ENCODE results near the gene CD2BP2. TPM values are rescaled to one million over a fixed set of nuclear protein-coding genes. Genes with fewer than 3 reads are reported as not detected.

The CD2BP2 gene
- total and polyA plus RNA-seq, 12 donors = 27.5 to 95.8 (median 73.0) TPM

DNA sequence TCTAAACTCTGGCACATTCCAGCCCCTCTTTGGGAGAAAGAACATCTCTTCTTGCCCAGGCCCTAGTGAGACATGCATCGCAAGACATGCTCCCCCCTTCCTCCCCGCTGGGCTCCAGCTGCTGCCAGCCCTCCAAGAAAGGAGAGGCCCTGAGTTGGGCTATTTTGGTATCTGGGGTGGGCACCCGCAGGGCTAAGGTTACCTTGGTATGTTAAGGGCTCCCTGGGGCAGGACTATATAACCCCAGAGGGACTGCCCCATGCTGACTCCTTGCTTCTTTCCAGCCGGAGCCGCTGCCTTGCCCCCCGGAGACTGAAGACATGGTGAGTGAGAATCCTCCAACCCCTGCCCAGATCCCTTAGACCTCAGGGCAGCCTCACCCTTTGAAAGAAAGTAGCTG lies 19.4 kb upstream of the CD2BP2 start, which contains the start of gene MYL11:
MYL11 (plus strand) TSS at position 265 of the 400 bp plus-strand sequence; CDS start at position 321, 56 bp downstream.
- Histone ChIP-seq H3K4me3 (no peak within 1 kb of the TSS), H3K4me1 (replicated peaks in 1 of 2) (peaks cover 16 to 21% of the 10 kb centered on the region in 2 donors), H3K27ac (no peak within 1 kb of the TSS), H3K36me3 (replicated peaks in 1 of 2) (no peaks in the 10 kb centered on the region), H3K9me3 (replicated peaks in 1 of 3) (no peaks in the 10 kb centered on the region), H3K27me3 (no peaks in the 10 kb centered on the region)
- DNase-seq = no peak
- 81 to 100% (median 88%) methylated on average over 6 of the region's 6 CpGs for WGBS, 4 donors
- TF ChIP-seq POLR2A (IDR thresholded peaks at IDR 0.05) = no peak
- TF ChIP-seq, protein P1, sequence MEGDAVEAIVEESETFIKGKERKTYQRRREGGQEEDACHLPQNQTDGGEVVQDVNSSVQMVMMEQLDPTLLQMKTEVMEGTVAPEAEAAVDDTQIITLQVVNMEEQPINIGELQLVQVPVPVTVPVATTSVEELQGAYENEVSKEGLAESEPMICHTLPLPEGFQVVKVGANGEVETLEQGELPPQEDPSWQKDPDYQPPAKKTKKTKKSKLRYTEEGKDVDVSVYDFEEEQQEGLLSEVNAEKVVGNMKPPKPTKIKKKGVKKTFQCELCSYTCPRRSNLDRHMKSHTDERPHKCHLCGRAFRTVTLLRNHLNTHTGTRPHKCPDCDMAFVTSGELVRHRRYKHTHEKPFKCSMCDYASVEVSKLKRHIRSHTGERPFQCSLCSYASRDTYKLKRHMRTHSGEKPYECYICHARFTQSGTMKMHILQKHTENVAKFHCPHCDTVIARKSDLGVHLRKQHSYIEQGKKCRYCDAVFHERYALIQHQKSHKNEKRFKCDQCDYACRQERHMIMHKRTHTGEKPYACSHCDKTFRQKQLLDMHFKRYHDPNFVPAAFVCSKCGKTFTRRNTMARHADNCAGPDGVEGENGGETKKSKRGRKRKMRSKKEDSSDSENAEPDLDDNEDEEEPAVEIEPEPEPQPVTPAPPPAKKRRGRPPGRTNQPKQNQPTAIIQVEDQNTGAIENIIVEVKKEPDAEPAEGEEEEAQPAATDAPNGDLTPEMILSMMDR (IDR thresholded peaks at IDR 0.05) = no peak
- intact Hi-C loops (cut with DNase I) = no loop called here

DNA sequence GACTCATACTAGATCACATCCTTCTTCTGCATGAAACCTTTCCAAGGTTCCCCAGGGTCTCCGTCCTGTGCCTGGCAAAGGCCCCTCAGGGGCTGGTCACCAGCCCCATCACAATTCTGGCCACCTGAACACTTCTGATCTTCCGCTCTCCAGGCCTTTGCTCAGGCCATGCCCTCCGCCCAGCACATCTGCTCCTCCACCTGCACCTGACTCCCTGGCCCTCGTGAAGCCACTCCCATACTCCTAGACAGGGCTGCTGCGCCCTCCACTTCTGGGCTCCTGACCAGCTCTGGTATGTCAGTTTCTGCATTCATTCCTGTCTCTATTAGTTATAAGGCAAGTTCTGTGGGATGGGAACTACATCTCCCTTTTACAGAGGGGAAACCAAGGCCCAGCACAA lies 17.6 kb upstream of the CD2BP2 start:
- H3K4me1 ChIP-seq (replicated peaks in 1 of 2) = peaks cover 24% of the 10 kb centered on the region in 2 donors
- TF ChIP-seq POLR2A (IDR thresholded peaks at IDR 0.05) = no peak
- TF ChIP-seq, protein P1 (IDR thresholded peaks at IDR 0.05) = no peak
- intact Hi-C loops (cut with DNase I) = no loop called here
- WGBS, 4 donors = 88 to 98% (median 92%) methylated on average over 5 of the region's 5 CpGs
- H3K27ac ChIP-seq = no peak overlapping the region
- no peaks in the 10 kb centered on the region for H3K36me3 ChIP-seq (replicated peaks in 1 of 2)
- DNase-seq = no peak
- no peak overlapping the region for H3K4me3 ChIP-seq
- no peaks in the 10 kb centered on the region for H3K27me3 ChIP-seq
- no peaks in the 10 kb centered on the region for H3K9me3 ChIP-seq (replicated peaks in 1 of 3)

- peaks cover 23 to 24% of the 10 kb centered on the region in 2 donors for H3K4me1 ChIP-seq (replicated peaks in 1 of 2)
- intact Hi-C loops (cut with DNase I) = no loop called here
- H3K27ac ChIP-seq = no peak overlapping the region
- H3K4me3 ChIP-seq = no peak overlapping the region
- 73 to 81% (median 75%) methylated on average over 6 of the region's 6 CpGs for WGBS, 4 donors
- no peaks in the 10 kb centered on the region for H3K36me3 ChIP-seq (replicated peaks in 1 of 2)
- H3K27me3 ChIP-seq = no peaks in the 10 kb centered on the region
- no peaks in the 10 kb centered on the region for H3K9me3 ChIP-seq (replicated peaks in 1 of 3)
- TF ChIP-seq, protein P1 (IDR thresholded peaks at IDR 0.05) = no peak
- TF ChIP-seq POLR2A (IDR thresholded peaks at IDR 0.05) = no peak
- DNase-seq = peak in 1 of 7 donors; percentile 63
These were observed 17.1 kb upstream of the CD2BP2 start for GRCh38 chr16:30372038-30372712.

GRCh38 chr16:30371248-30371816 lies 16.2 kb upstream of the CD2BP2 start:
- Histone ChIP-seq H3K36me3 (replicated peaks in 1 of 2) (peaks cover 0 to 3% of the 10 kb centered on the region in 2 donors), H3K9me3 (replicated peaks in 1 of 3) (no peaks in the 10 kb centered on the region), H3K27ac (peak overlapping the region in 4 of 5 donors; percentile 54 to 92 (median 77)), H3K4me1 (replicated peaks in 1 of 2) (peaks cover 23 to 31% of the 10 kb centered on the region in 2 donors), H3K4me3 (peak overlapping the region in 2 of 4 donors; percentile 11 to 50), H3K27me3 (no peaks in the 10 kb centered on the region)
- DNase-seq = no peak
- intact Hi-C loops (cut with DNase I) = no loop called here
- TF ChIP-seq POLR2A (IDR thresholded peaks at IDR 0.05) = no peak
- TF ChIP-seq, protein P1 (IDR thresholded peaks at IDR 0.05) = no peak
- 20 to 30% (median 22%) methylated on average over 7 to 11 of the region's 11 CpGs for WGBS, 4 donors

All from adrenal gland (tissue), 12 donors.